Thyroid gland (tissue), 4 donors: ENCODE data around the gene DIS3L.

Experiments
- CTCF ChIP-seq, 6 experiments: fragments of 200-600 bp in 3 of 6; fragments of 450-650 bp in 3 of 6; sonication (generic) in 3 of 6; IDR thresholded peaks; one replicate each; pipeline ENCODE4 v1.5.1; 2016 to 2019; ENCODE audit warnings: antibody characterized with exemption in 6 of 6, mild to moderate bottlenecking in 2 of 6, inconsistent platforms in 1 of 6, moderate library complexity in 1 of 6
- POLR2A ChIP-seq, 2 donors: fragments of 450-650 bp; IDR thresholded peaks; one replicate each; pipeline ENCODE4 v1.6.1; 2017; ENCODE audit warnings: antibody characterized with exemption in 2 of 2, mild to moderate bottlenecking in 2 of 2, moderate library complexity in 1 of 2

- TF ChIP-seq CTCF (IDR thresholded peaks at IDR 0.05) = no peak
- no peak for TF ChIP-seq POLR2A (IDR thresholded peaks at IDR 0.05)
Measured at GRCh38 chr15:66249605-66250174, 43.7 kb upstream of the DIS3L start.
